Adrenal gland (tissue), 5 donors: ENCODE measurements around the gene MAD1L1.

Source experiments
- POLR2A ChIP-seq, 2 donors: fragments of 450-650 bp; IDR thresholded peaks; one replicate each; pipeline ENCODE4 v1.6.1; 2017; ENCODE audit warnings: antibody characterized with exemption in 2 of 2, mild to moderate bottlenecking in 2 of 2, moderate library complexity in 1 of 2
- TF ChIP-seq, protein P1 (sequence below), 6 experiments: fragments of 450-650 bp in 4 of 6; fragments of 200-600 bp in 2 of 6; sonication (generic) in 1 of 6; IDR thresholded peaks; 1 replicate in 5 of 6; 2 replicates in 1 of 6; pipeline versions ENCODE4 v1.5.1 to v1.8.0; 2016 to 2021; ENCODE audit warnings: antibody characterized with exemption in 6 of 6, mild to moderate bottlenecking in 2 of 6, moderate library complexity in 1 of 6
- donor health status: DM: no; HTN: no; CAD: no.

- TF ChIP-seq, protein P1, sequence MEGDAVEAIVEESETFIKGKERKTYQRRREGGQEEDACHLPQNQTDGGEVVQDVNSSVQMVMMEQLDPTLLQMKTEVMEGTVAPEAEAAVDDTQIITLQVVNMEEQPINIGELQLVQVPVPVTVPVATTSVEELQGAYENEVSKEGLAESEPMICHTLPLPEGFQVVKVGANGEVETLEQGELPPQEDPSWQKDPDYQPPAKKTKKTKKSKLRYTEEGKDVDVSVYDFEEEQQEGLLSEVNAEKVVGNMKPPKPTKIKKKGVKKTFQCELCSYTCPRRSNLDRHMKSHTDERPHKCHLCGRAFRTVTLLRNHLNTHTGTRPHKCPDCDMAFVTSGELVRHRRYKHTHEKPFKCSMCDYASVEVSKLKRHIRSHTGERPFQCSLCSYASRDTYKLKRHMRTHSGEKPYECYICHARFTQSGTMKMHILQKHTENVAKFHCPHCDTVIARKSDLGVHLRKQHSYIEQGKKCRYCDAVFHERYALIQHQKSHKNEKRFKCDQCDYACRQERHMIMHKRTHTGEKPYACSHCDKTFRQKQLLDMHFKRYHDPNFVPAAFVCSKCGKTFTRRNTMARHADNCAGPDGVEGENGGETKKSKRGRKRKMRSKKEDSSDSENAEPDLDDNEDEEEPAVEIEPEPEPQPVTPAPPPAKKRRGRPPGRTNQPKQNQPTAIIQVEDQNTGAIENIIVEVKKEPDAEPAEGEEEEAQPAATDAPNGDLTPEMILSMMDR (IDR thresholded peaks at IDR 0.05): no peak
- no peak for TF ChIP-seq POLR2A (IDR thresholded peaks at IDR 0.05)
Measured at GRCh38 chr7:2006921-2007381, 225.8 kb downstream of the MAD1L1 start.
